Hepatocyte (in vitro differentiated cells): Measurements from ENCODE around the gene DCUN1D2. TPM values are rescaled to one million over a fixed set of nuclear protein-coding genes. Genes with fewer than 3 reads are reported as not detected.
A peak's percentile ranks its signal among the peaks of the same experiment; 100 is the strongest.

Experiments used
- DNase-seq: peaks from one replicate; pipeline ENCODE4 v3.0.0-alpha.2; 2016; ENCODE audit warnings: low spot score
- H2AFZ ChIP-seq: fragments of 200-600 bp; sonication (generic); 2 replicates; pipeline ENCODE4 v1.6.0; 2016; ENCODE audit warnings: antibody characterized with exemption, mild to moderate bottlenecking
- H3K27ac ChIP-seq: fragments of 200-600 bp; sonication (generic); 2 replicates; pipeline ENCODE4 v1.5.1; 2016; ENCODE audit warnings: mild to moderate bottlenecking
- H3K27me3 ChIP-seq: fragments of 200-600 bp; sonication (generic); 2 replicates; pipeline ENCODE4 v1.6.1; 2016
- H3K36me3 ChIP-seq: fragments of 200-600 bp; sonication (generic); replicated peaks from 2 replicates; pipeline ENCODE4 v1.5.1; 2016; ENCODE audit warnings: low read depth; ENCODE audit not compliant: insufficient read depth
- H3K4me1 ChIP-seq: fragments of 200-600 bp; sonication (generic); 2 replicates; pipeline ENCODE4 v1.5.1; 2016; ENCODE audit warnings: mild to moderate bottlenecking, moderate library complexity; ENCODE audit not compliant: insufficient read depth
- H3K4me2 ChIP-seq: fragments of 200-600 bp; sonication (generic); 2 replicates; pipeline ENCODE4 v1.6.0; 2016
- H3K4me3 ChIP-seq: fragments of 200-600 bp; sonication (generic); 2 replicates; pipeline ENCODE4 v1.5.1; 2016; ENCODE audit warnings: mild to moderate bottlenecking
- H3K79me2 ChIP-seq: fragments of 200-600 bp; sonication (generic); 2 replicates; pipeline ENCODE4 v1.6.0; 2017; ENCODE audit warnings: mild to moderate bottlenecking
- H3K9me2 ChIP-seq: fragments of 200-600 bp; sonication (generic); replicated peaks from 2 replicates; pipeline ENCODE4 v1.6.0; 2017; ENCODE audit warnings: mild to moderate bottlenecking; ENCODE audit not compliant: insufficient read depth
- H3K9me3 ChIP-seq: fragments of 200-600 bp; sonication (generic); 2 replicates; pipeline ENCODE4 v1.5.1; 2016; ENCODE audit warnings: low read depth, mild to moderate bottlenecking
- H4K20me1 ChIP-seq: fragments of 200-600 bp; sonication (generic); 2 replicates; pipeline ENCODE4 v1.6.0; 2016; ENCODE audit warnings: mild to moderate bottlenecking; ENCODE audit not compliant: insufficient read depth, poor library complexity, severe bottlenecking
- EZH2 ChIP-seq: fragments of 200-600 bp; sonication (generic); IDR thresholded peaks from 2 replicates; pipeline ENCODE4 v1.6.1; 2016; ENCODE audit warnings: antibody characterized with exemption, mild to moderate bottlenecking, borderline replicate concordance
- EZH2phosphoT487 ChIP-seq: fragments of 200-600 bp; sonication (generic); IDR thresholded peaks from one replicate; pipeline ENCODE4 v1.6.1; 2018; ENCODE audit warnings: antibody characterized with exemption, mild to moderate bottlenecking, low read depth, moderate library complexity; ENCODE audit not compliant: unreplicated experiment, severe bottlenecking
- WGBS: methylation state at CpG from one replicate; pipeline ENCODE4 v1.1.6; 2016; ENCODE audit warnings: low lambda C conversion rate; ENCODE audit errors: missing lambda C conversion rate; 5-methylcytosine and 5-hydroxymethylcytosine counted together
- polyA plus RNA-seq: library from polyadenylated mRNA; unstranded; fragments of >200 nt; fragmentation: Nextera tagmentation; extraction: Ambion mirVana; gene quantifications from 2 replicates; pipeline ENCODE4 v1.2.1, GENCODE V29; 2016
- total RNA-seq: library from RNA; depleted of rRNA; stranded (reverse); fragments of >200 nt; gene quantifications from 2 replicates; pipeline ENCODE4 v1.2.3, GENCODE V29; 2014
- TF ChIP-seq, protein P1 (sequence below): fragments of 200-600 bp; sonication (generic); IDR thresholded peaks from 2 replicates; pipeline ENCODE4 v1.5.1; 2016; ENCODE audit warnings: antibody characterized with exemption, mild to moderate bottlenecking; ENCODE audit not compliant: poor library complexity

DCUN1D2 gene
- total and polyA plus RNA-seq, 2 experiments from 2014 or later = 8.4 to 10.2 TPM

DNA sequence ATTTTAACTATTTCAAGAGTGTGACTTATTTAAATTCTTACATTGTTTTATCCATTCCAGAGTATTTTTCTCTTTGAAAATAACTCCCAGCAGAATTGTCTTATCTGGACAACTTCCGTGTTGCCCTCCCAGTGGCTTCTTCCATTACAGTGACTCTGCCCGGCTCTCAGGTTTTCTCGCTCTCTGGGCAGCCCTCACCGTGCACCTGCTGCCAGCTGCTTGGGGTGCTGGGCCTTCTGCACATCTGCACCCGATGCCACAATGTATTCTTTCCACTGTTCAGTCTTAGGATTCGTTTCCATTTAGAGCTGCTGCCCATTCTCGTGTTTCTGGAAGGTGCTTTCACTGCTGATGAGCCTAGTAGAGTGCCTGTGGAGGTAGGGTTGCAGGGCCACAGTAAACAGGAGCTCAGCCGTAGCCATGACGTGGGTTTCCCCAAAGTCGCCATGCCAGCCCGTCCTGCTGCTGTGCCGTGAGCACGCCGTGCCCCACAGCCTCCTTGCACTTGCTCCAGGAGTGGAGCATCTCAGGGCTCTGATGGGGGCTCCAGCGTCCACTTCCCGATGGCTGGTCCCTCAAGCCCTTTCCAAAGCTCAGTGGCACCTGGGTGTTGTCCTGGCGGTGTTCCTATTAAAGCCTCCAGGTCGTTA lies 46.1 kb upstream of the DCUN1D2 start:
- 96% methylated on average over 18 of the region's 18 CpGs for WGBS
- Histone ChIP-seq H3K36me3 (no peaks in the 10 kb centered on the region), H3K27ac (no peak overlapping the region), H2AFZ (no peak overlapping the region), H3K27me3 (no peaks in the 10 kb centered on the region), H3K4me3 (no peak overlapping the region), H4K20me1 (no peaks in the 10 kb centered on the region), H3K4me2 (no peak overlapping the region), H3K9me3 (no peaks in the 10 kb centered on the region), H3K9me2 (no peaks in the 10 kb centered on the region), H3K4me1 (peaks cover 10% of the 10 kb centered on the region), H3K79me2 (peaks cover 15% of the 10 kb centered on the region)
- no peak for DNase-seq
- TF ChIP-seq EZH2 (no peak), EZH2phosphoT487 (no peak)
- TF ChIP-seq, protein P1, sequence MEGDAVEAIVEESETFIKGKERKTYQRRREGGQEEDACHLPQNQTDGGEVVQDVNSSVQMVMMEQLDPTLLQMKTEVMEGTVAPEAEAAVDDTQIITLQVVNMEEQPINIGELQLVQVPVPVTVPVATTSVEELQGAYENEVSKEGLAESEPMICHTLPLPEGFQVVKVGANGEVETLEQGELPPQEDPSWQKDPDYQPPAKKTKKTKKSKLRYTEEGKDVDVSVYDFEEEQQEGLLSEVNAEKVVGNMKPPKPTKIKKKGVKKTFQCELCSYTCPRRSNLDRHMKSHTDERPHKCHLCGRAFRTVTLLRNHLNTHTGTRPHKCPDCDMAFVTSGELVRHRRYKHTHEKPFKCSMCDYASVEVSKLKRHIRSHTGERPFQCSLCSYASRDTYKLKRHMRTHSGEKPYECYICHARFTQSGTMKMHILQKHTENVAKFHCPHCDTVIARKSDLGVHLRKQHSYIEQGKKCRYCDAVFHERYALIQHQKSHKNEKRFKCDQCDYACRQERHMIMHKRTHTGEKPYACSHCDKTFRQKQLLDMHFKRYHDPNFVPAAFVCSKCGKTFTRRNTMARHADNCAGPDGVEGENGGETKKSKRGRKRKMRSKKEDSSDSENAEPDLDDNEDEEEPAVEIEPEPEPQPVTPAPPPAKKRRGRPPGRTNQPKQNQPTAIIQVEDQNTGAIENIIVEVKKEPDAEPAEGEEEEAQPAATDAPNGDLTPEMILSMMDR = no peak

DNA sequence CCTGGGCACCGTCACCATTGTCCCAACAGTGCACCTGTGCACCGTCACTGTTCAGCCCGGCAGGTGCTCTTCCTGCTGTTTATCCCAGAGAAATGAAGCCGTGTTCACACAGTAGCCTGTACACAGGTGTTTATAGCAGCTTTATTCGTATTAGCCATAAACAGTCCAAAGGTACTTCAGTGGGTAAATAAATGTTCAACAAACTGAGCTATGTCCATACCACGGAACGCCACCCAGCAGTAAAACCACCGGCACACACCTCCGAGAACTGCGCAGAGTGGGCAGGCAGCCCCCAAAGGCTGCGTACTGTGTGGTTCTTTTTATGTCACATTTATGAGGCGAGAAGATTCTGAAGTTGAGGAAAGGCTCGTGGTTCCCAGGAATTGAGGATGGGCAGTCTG lies 44.9 kb upstream of the DCUN1D2 start:
- Histone ChIP-seq H3K27ac (no peak overlapping the region), H3K36me3 (no peaks in the 10 kb centered on the region), H3K4me2 (no peak overlapping the region), H2AFZ (no peak overlapping the region), H3K9me3 (no peaks in the 10 kb centered on the region), H3K4me1 (peaks cover 10% of the 10 kb centered on the region), H3K27me3 (no peaks in the 10 kb centered on the region), H3K79me2 (peaks cover 10% of the 10 kb centered on the region), H4K20me1 (no peaks in the 10 kb centered on the region), H3K4me3 (no peak overlapping the region), H3K9me2 (no peaks in the 10 kb centered on the region)
- 91% methylated on average over 13 of the region's 13 CpGs for WGBS
- no peak for DNase-seq
- TF ChIP-seq EZH2phosphoT487 = no peak
- TF ChIP-seq, protein P1 = no peak
- no peak for TF ChIP-seq EZH2

- H2AFZ ChIP-seq = no peak overlapping the region
- no peak for DNase-seq
- peaks cover 3% of the 10 kb centered on the region for H3K79me2 ChIP-seq
- TF ChIP-seq, protein P1 = no peak
- TF ChIP-seq EZH2phosphoT487 = no peak
- TF ChIP-seq EZH2 = no peak
- H3K9me3 ChIP-seq = no peaks in the 10 kb centered on the region
- peak overlapping the region; percentile 81 for H3K27ac ChIP-seq
- peak overlapping the region; percentile 66 for H3K4me2 ChIP-seq
- WGBS = 92% methylated on average over 11 of the region's 12 CpGs
- H3K9me2 ChIP-seq = no peaks in the 10 kb centered on the region
- H4K20me1 ChIP-seq = no peaks in the 10 kb centered on the region
- peaks cover 10% of the 10 kb centered on the region for H3K4me1 ChIP-seq
- no peak overlapping the region for H3K4me3 ChIP-seq
- no peaks in the 10 kb centered on the region for H3K36me3 ChIP-seq
- no peaks in the 10 kb centered on the region for H3K27me3 ChIP-seq
Measured at GRCh38 chr13:113534236-113534860, 43.8 kb upstream of the DCUN1D2 start.
